Measurements from ENCODE around the gene RCN1.

The RCN1 gene

DNA sequence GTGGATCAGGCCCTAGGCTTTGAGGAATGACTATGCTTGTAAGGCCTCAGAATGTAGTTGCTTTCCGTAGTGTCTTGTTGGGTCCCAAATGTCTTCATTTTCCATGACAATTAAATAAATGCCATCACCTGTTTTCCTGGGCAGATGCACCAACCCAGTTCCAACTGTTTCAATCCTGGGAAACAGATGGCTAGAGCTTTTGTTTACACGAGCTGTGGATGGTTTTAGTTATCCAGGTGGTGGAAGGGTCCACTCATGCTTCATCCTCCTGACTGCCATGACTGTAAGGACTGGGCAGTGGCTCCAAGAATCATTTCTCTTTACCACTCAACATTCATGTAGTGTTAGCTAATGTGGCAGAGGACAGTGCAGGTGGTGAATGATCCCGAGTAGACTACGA, 8.6 kb downstream of the RCN1 start:
- TF ChIP-seq, protein P1, sequence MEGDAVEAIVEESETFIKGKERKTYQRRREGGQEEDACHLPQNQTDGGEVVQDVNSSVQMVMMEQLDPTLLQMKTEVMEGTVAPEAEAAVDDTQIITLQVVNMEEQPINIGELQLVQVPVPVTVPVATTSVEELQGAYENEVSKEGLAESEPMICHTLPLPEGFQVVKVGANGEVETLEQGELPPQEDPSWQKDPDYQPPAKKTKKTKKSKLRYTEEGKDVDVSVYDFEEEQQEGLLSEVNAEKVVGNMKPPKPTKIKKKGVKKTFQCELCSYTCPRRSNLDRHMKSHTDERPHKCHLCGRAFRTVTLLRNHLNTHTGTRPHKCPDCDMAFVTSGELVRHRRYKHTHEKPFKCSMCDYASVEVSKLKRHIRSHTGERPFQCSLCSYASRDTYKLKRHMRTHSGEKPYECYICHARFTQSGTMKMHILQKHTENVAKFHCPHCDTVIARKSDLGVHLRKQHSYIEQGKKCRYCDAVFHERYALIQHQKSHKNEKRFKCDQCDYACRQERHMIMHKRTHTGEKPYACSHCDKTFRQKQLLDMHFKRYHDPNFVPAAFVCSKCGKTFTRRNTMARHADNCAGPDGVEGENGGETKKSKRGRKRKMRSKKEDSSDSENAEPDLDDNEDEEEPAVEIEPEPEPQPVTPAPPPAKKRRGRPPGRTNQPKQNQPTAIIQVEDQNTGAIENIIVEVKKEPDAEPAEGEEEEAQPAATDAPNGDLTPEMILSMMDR (IDR thresholded peaks at IDR 0.05), result no peak

DNA sequence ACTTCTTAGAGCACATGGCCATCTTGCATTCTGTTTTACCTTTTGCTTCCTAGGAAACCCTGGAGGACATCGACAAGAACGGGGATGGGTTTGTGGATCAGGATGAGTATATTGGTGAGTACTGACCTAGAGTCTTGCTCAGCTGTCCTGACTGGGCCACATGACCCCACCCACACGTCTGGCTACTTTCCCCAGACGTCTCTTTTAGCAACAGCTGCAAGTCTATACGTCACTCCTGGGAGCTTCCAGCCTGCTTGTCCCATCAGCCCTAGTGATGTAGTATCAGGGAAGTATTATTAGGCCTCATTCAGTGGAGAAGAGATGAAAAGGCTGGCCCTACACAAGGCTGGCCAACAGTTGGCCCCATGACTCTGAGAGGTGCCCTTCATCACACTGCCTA, 9.6 kb downstream of the RCN1 start:
- TF ChIP-seq, protein P1 (IDR thresholded peaks at IDR 0.05), result no peak

DNA sequence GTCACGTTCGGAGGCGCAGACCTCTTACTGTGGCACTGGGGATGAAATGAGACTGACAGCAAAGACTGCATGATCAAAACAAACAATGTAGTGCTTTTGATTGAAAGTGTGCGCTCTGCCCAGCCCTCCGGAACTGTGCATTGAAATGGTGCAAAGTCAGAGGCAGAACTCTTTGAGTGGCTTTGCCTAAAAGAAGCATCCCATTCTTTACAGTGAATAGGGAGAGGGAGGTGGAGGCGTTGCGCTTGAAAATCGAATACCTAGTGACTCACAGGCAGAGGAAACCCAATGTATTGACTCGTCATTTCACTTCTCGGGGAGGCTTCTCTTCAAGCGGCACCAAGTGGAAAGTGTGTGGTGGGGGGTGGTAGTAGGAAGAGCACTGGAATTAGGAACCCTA, 10.9 kb downstream of the RCN1 start:
- TF ChIP-seq, protein P1 (IDR thresholded peaks at IDR 0.05), result no peak

DNA sequence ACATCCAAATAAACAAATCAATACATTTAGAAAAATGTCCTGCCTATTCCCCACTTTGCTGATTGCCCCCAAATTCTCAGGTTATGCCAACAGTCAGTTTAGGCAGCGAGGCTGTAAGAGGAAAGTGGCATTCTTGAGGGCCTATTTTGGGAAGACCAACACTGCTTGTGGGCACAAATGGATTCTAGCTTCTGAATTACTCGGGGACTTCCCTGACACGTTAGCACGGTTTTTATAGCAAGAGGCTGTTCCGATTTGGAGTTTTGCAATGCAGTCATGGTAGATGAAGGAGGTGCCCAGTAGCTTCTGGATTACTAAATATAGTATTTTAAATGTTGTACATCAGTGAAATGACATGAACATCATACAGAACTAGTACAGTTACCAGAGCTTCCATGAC, 13.1 kb downstream of the RCN1 start:
- TF ChIP-seq, protein P1 (IDR thresholded peaks at IDR 0.05), result no peak

DNA sequence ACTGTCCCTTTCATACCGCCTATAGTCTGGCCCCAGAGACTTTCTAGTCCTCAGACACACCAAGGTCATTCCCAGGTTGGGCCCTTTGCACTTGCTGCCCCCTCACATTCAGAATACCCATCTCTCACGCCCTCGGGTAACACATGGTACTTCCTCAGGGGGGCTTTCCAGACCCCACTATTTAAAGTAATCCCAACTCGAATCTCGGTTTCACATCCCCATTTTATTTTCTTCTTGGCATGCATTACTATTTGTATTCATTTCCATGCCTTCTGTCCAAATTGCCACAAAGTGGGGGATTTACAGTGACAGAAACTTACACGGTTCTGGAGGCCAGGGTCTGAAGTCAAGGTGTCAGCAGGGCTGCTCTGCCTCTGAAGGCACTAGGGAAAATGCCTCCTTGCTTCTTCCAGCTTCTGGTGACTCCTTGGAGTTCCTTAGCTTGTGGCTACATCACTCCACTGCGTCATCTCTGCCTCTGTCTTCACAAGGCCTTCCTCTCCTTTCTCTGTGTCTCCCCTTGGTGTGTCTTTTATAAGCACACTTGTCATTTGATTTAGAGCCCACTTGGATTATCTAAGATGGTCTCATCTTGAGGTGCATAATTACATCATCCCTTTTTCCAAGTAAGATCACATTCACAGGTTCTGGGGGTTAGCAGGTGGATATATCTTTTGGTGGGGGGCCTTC, 15.1 kb downstream of the RCN1 start:
- TF ChIP-seq, protein P1 (IDR thresholded peaks at IDR 0.05), result no peak

DNA sequence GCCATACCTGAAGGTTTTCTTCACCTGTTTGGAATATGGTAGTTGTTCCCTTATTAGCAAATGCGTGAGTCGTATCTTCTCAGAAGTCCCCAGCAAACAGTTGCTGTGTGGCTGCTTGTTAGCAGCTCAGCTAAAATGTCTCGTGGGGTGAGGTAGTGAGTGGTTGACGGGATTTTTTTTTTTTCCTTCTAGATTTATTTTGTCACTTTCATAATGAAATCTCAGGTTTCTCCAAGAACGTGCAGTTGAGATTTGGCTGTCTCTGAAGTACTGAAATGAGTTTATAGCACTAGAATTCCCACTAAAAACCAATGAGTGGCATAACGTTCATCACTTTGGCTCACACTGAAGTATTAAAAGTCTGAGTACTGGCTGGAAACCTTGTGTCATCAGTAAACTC, 16.8 kb downstream of the RCN1 start:
- TF ChIP-seq, protein P1 (IDR thresholded peaks at IDR 0.05), result no peak

DNA sequence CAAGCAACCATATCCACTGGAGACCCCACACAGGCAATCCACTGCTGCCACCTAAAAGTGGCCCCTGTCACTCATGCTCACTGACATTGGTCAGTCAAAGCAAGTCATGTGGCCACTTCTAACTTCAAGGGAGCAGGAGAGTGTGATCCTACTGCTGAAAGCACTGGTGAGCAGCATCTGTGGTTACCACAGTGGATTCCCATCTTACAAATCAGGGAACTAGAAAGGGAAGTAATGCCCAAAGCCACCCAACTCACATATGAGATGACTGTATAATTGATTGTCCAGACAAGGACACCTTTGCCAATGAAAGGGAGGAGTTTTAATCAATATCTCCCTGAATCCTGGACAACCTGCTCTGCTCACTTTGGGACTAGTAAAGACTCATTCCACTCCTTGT, 17.7 kb downstream of the RCN1 start:
- TF ChIP-seq, protein P1 (IDR thresholded peaks at IDR 0.05), result no peak

DNA sequence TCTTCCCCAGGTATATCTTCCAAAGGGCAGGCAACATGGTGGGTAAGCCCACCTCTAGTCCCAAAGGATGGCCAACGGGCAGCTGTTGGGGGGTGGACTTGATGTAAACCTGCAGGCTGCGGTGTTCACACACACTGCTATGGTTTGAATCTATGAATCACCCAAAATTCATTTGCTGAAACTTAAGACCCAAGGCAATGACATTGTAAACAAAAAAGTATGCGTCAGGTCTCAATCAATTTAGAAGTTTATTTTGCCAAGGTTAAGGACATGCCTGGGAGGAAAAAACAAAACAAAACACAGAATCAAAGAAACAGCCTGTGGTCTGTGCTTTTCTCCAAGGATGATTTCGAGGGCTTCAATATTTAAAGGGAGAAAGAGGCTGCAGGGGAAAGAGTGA, 18.3 kb downstream of the RCN1 start:
- TF ChIP-seq, protein P1 (IDR thresholded peaks at IDR 0.05), result no peak
